ENCODE results near the gene FAM241B.

Gene FAM241B

DNA sequence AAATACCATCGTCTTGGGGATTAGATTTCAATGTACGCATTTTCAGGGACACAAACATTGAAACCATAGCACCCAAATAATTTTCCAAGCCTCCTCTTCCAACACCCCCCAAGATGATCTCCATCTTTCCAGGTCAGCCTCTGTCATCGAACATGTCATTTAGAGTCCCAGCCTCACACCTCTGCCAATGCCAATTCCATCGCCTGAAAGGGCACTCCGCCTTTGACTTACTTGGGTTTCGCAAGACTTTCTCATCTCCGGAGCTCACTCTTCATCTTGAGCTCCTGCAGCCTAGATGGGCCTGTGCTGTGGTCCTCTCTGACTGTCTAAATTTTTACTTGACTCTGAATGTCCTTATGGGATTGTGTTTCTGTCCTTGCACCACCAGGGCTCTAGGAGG is 10.4 kb upstream of the FAM241B start:
- H3K4me2 ChIP-seq (ENCODE audit: low read depth, low read length) = no peak overlapping the region
- no peaks in the 10 kb centered on the region for H4K20me1 ChIP-seq (ENCODE audit: insufficient read depth, low read length)
- no peaks in the 10 kb centered on the region for H3K9me2 ChIP-seq (replicated peaks; ENCODE audit: insufficient read depth, low read length)
- H3K27me3 ChIP-seq (replicated peaks; ENCODE audit: insufficient read depth, low read length) = peaks cover 17% of the 10 kb centered on the region; the same call in 1 of the 2 replicates
- no peak overlapping the region for H3K27ac ChIP-seq (ENCODE audit: low read length)
- no peaks in the 10 kb centered on the region for H3K36me3 ChIP-seq (replicated peaks; ENCODE audit: insufficient read depth, low read length)
- H3K9me3 ChIP-seq (replicated peaks; ENCODE audit: insufficient read depth, low read length) = no peaks in the 10 kb centered on the region
- H2AFZ ChIP-seq (ENCODE audit: low read length) = no peak overlapping the region
- H3K79me2 ChIP-seq (ENCODE audit: low read length) = no peaks in the 10 kb centered on the region
- no peak for TF ChIP-seq EZH2phosphoT487 (IDR thresholded peaks at IDR 0.05; ENCODE audit: low read length)
- TF ChIP-seq, protein P1, sequence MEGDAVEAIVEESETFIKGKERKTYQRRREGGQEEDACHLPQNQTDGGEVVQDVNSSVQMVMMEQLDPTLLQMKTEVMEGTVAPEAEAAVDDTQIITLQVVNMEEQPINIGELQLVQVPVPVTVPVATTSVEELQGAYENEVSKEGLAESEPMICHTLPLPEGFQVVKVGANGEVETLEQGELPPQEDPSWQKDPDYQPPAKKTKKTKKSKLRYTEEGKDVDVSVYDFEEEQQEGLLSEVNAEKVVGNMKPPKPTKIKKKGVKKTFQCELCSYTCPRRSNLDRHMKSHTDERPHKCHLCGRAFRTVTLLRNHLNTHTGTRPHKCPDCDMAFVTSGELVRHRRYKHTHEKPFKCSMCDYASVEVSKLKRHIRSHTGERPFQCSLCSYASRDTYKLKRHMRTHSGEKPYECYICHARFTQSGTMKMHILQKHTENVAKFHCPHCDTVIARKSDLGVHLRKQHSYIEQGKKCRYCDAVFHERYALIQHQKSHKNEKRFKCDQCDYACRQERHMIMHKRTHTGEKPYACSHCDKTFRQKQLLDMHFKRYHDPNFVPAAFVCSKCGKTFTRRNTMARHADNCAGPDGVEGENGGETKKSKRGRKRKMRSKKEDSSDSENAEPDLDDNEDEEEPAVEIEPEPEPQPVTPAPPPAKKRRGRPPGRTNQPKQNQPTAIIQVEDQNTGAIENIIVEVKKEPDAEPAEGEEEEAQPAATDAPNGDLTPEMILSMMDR (IDR thresholded peaks at IDR 0.05; ENCODE audit: low read length) = no peak
- TF ChIP-seq EZH2 (optimal IDR thresholded peaks at IDR 0.05; ENCODE audit: low read depth, low read length) = no peak
- H3F3A ChIP-seq (ENCODE audit: insufficient read depth, low read length) = peaks cover 3% of the 10 kb centered on the region; the same call in 1 of the 2 replicates
- no peaks in the 10 kb centered on the region for H3K4me1 ChIP-seq (ENCODE audit: low read length)
- H3K9ac ChIP-seq (ENCODE audit: low read length) = no peak overlapping the region
- no peak overlapping the region for H3K4me3 ChIP-seq (ENCODE audit: low read length)
- no peak for DNase-seq

DNA sequence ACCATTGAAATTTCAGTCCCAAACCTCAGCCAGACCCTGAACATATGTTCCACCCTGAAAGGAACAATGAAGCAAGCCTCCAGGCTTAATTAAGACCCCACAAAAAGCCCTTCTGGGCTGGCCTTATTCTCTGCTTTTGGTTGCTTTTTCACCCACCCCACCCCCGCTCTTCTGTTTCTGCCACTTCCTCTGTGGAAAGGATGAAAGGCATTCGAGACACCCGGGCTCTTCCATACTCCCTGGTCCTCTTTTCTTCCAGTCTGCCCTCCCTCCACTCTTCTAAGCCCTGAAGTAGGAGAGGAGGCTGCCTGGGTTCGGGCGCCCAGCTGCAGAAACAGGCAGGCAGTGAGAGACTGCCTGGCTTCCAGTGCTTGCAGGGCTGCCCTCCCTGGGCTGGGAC is 9.4 kb upstream of the FAM241B start:
- Histone ChIP-seq H3K9me3 (replicated peaks; ENCODE audit: insufficient read depth, low read length) (no peaks in the 10 kb centered on the region), H3K9me2 (replicated peaks; ENCODE audit: insufficient read depth, low read length) (no peaks in the 10 kb centered on the region), H3F3A (ENCODE audit: insufficient read depth, low read length) (peaks cover 4% of the 10 kb centered on the region; the same call in 1 of the 2 replicates), H3K4me1 (ENCODE audit: low read length) (no peaks in the 10 kb centered on the region), H3K79me2 (ENCODE audit: low read length) (no peaks in the 10 kb centered on the region), H3K27me3 (replicated peaks; ENCODE audit: insufficient read depth, low read length) (peaks cover 17% of the 10 kb centered on the region; the same call in 1 of the 2 replicates), H3K9ac (ENCODE audit: low read length) (no peak overlapping the region), H2AFZ (ENCODE audit: low read length) (no peak overlapping the region), H3K36me3 (replicated peaks; ENCODE audit: insufficient read depth, low read length) (no peaks in the 10 kb centered on the region), H4K20me1 (ENCODE audit: insufficient read depth, low read length) (no peaks in the 10 kb centered on the region), H3K27ac (ENCODE audit: low read length) (no peak overlapping the region), H3K4me2 (ENCODE audit: low read depth, low read length) (no peak overlapping the region), H3K4me3 (ENCODE audit: low read length) (no peak overlapping the region)
- no peak for DNase-seq
- TF ChIP-seq, protein P1 (IDR thresholded peaks at IDR 0.05; ENCODE audit: low read length) = no peak
- TF ChIP-seq EZH2phosphoT487 (IDR thresholded peaks at IDR 0.05; ENCODE audit: low read length) (no peak), EZH2 (optimal IDR thresholded peaks at IDR 0.05; ENCODE audit: low read depth, low read length) (no peak)

DNA sequence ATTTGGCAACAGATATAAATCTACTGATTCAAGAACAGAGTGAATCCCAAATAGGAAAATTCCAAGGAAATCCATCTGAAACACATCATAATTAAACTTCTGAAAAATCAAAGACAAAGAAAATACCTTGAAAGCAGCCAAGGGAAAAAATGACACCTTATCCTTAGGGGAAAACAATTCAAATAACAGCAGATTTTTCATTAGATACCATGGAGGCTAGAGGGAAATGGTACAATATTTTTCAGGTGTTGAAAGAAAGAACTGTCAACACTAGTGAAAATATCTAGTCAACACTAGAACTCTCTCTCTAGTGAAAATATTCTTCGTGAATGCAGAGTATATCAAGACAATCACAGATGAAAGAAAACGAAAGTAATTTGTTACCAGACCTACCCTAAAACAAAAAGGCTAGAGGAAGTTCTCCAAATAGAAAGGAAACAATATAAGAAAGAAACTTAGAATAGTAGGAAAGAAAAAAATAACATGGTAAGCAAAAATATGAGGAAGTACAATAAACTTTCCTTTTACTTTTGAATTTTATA is 5.7 kb upstream of the FAM241B start:
- no peak overlapping the region for H2AFZ ChIP-seq (ENCODE audit: low read length)
- no peaks in the 10 kb centered on the region for H3K79me2 ChIP-seq (ENCODE audit: low read length)
- no peaks in the 10 kb centered on the region for H3K9me3 ChIP-seq (replicated peaks; ENCODE audit: insufficient read depth, low read length)
- no peak overlapping the region for H3K27ac ChIP-seq (ENCODE audit: low read length)
- no peaks in the 10 kb centered on the region for H3K36me3 ChIP-seq (replicated peaks; ENCODE audit: insufficient read depth, low read length)
- TF ChIP-seq, protein P1 (IDR thresholded peaks at IDR 0.05; ENCODE audit: low read length) = no peak
- TF ChIP-seq EZH2phosphoT487 (IDR thresholded peaks at IDR 0.05; ENCODE audit: low read length) = no peak
- no peak for TF ChIP-seq EZH2 (optimal IDR thresholded peaks at IDR 0.05; ENCODE audit: low read depth, low read length)
- H3K9ac ChIP-seq (ENCODE audit: low read length) = no peak overlapping the region
- no peak overlapping the region for H3K4me2 ChIP-seq (ENCODE audit: low read depth, low read length)
- H4K20me1 ChIP-seq (ENCODE audit: insufficient read depth, low read length) = no peaks in the 10 kb centered on the region
- H3K9me2 ChIP-seq (replicated peaks; ENCODE audit: insufficient read depth, low read length) = no peaks in the 10 kb centered on the region
- peaks cover 44% of the 10 kb centered on the region for H3K27me3 ChIP-seq (replicated peaks; ENCODE audit: insufficient read depth, low read length)
- H3F3A ChIP-seq (ENCODE audit: insufficient read depth, low read length) = peaks cover 4% of the 10 kb centered on the region; the same call in 1 of the 2 replicates
- peak; percentile 43 for DNase-seq
- H3K4me1 ChIP-seq (ENCODE audit: low read length) = no peaks in the 10 kb centered on the region
- no peak overlapping the region for H3K4me3 ChIP-seq (ENCODE audit: low read length)

Data from MM.1S (cell line).